GM19468 (cell line): ENCODE measurements around the gene NMUR1.
A peak's percentile ranks its signal among the peaks of the same experiment; 100 is the strongest.

Experiments
- ATAC-seq: cut with Tn5 transposase; IDR thresholded peaks from one replicate; pipeline ENCODE4 v1.9.1; 2021; ENCODE audit warnings: mild to moderate bottlenecking, moderate library complexity, moderate number of reproducible peaks; ENCODE audit not compliant: unreplicated experiment; ENCODE audit errors: extremely low read depth

Gene NMUR1

DNA sequence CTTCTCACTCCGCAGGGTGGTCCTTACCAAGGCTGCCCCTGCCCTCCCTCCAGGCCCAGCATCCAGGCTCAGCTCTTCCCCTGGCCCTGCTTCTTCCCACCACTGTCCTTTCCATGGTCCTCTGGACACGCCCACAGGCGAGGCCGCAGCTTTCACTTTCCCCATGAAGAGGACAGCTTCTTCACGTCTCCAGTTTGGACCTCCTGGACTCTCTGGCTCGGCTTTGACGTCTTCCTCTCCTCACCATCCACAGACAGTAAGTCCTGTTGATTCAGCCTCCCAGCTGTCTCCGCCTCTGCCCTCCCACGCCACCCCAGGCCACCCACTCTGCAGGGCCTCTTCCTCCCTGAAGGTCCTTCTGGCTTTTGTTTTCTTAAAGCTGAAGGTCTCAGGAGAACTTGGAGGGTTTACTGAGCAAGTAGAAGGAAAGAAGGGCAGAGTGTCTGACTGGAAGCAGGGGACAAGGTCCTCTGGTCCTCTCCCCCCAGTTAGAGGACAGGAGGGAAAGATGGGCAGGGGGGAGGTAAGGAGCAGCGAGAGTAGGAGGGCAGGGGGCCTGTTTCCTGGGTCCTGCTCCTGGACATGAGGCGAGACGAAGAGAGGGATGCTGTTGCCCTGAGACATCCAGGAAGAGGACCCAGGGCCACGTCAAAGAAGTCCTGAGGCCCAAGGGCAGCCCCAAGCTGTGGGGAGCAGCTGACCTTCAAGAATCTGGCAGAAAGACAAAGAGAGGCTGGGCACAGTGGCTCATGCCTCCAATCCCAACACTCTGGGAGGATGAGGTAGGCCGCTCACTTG lies 24.7 kb upstream of the NMUR1 start:
- no peak for ATAC-seq

- ATAC-seq = no peak
Observed at GRCh38 chr2:231554327-231554726, 24.1 kb upstream of the NMUR1 start.

DNA sequence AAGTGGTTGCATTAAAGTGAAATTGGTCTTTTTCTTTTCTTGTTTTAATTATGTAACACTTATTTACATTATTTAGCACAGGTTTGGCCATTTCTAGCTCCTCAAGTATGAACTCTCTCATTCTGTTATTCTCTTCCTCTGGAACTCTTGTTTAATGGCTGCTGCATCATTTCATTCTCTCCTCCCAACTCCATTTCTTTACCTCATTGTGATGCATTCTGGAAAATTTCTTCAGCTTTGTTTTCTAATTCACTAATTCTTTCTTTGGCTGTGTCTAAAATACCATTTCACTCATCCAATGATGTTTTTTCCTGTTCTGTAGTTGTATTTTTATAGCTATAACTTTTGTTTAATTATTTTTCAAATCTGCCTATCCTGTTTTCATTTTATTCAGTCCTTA lies 22.5 kb upstream of the NMUR1 start:
- no peak for ATAC-seq

DNA sequence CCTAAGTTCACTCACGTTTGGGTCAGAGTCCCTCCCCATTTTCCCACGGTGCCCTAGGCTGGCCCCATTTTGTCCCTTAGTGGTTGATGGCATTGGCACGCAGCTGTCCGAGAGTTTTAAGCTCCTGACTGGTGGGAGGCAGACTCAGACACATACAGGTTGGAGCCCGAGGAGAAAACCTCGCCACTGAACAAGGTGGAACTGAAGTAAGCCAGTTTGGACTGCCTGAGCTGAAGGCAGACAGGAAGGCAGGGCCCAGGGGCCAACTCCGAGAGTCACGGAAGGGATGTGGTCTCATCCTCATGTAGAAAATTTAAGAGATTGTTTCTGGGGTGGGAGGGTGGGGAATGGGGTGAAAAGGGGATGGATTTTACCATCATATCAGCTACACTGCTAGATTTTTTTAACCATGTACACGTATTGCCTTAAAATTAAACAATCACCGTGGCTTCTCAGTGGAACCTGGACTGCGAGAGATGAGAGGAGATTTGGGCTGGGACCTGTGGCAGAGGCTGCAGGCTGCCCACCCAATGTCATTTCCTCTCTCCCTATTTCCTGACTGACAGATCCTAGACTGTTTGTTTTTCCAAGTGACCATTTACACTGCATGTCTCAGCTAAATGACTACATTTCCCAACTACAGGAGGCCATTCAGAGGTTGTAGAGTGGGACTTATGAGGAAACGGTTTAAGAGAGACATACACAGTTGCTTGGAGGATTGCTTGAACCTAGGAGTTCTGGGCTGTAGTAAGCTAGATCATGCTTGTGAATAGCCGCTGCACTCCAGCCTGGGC lies 19.4 kb upstream of the NMUR1 start:
- ATAC-seq = no peak

GRCh38 chr2:231548752-231549151 lies 18.5 kb upstream of the NMUR1 start:
- no peak for ATAC-seq

- ATAC-seq = no peak
Observed at GRCh38 chr2:231547315-231548110, 17.3 kb upstream of the NMUR1 start.

- no peak for ATAC-seq
Observed at GRCh38 chr2:231546014-231546715, 15.9 kb upstream of the NMUR1 start.

DNA sequence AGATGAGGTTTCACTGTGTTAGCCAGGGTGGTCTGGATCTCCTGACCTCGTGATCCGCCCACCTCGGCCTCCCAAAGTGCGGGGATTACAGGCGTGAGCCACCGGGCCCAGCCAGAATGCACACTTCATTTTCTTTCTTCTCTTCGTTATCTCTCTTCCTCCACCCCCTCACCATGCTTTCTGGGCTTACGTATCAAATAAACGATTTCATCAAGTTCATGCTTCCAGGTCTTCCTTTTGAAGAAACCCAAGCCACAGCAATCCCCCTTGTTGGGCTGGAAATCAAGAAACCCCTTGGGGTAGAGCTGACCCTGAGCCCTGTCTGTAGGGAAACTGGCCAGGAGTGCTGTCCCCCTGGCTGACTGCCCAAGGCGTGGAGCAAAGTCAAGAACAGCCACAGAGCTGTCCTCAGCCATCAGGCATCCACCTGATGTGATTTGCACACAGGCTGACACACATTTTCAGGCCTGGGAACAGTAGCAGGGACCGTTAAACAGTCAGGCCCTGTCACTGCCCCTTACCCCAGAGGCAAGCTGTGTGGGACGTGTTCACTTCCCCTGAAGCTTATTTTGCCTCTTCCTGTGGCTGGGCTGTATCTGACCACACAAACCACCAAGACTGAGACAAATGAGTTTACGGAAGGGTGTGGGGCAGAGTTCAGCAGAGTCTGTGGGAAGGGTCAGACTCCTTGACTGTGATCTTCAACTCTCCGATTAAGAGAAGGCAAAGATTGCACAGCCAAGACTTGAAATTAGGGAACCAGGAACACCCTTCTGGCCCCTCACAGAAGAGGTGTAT lies 15.1 kb upstream of the NMUR1 start:
- ATAC-seq = peak; percentile 90

DNA sequence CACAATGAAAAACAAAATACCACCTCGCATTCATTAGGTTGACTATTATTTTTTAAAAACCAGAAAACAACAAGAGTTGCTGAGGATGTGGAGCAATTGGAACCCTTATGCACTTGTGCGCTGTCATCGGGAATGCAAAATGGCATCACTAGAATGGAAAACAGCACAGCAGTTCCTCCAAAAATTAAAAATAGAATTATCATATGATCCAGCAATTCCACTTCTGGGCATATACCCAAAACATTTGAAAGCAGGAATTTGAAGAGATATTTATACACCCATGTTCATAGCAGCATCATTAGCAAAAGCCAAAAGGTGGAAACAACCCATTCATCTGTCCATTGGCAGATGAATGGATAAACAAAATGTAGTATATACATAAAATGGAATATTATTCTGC lies 11.9 kb upstream of the NMUR1 start:
- ATAC-seq = no peak

GRCh38 chr2:231541645-231542044 lies 11.4 kb upstream of the NMUR1 start:
- no peak for ATAC-seq

- no peak for ATAC-seq
Observed at GRCh38 chr2:231539991-231540390, 9.7 kb upstream of the NMUR1 start.

- no peak for ATAC-seq
Observed at GRCh38 chr2:231535961-231536360, 5.7 kb upstream of the NMUR1 start.

GRCh38 chr2:231533777-231534125 lies 3.5 kb upstream of the NMUR1 start:
- ATAC-seq = no peak

GRCh38 chr2:231533086-231533776 lies 3.0 kb upstream of the NMUR1 start:
- no peak for ATAC-seq

- ATAC-seq = no peak
Observed at GRCh38 chr2:231532756-231533035, 2.5 kb upstream of the NMUR1 start.

GRCh38 chr2:231531883-231532755 lies 1.9 kb upstream of the NMUR1 start:
- ATAC-seq = no peak

- ATAC-seq = no peak
Observed at GRCh38 chr2:231531466-231531865, 1.2 kb upstream of the NMUR1 start.

DNA sequence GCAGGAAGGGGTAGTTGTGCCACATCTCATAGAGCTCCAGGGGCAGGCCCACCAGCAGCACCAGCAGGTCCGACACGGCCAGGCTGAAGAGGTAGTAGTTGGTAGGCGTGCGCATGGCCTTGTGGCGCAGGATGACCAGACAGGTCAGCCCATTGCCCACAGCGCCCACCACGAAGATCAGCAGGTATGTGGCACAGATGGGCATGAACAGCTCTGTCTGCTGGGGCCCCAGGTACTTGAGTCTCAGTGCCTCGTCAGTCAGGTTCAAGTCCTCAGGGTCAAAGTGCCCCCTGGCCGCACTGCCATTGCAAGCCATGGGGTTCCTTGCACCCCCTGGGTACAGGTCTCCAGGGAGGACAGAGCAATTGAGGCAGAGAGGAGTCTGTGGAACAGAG lies 1.6 kb downstream of the NMUR1 start:
- ATAC-seq = no peak
